Mesenchymal stem cell (in vitro differentiated cells and primary cell): ENCODE measurements around the gene GJA5.

ENCODE experiments used
- DNase-seq: peaks from one replicate; pipeline ENCODE4 v3.0.0-alpha.2; 2013
- H2AFZ ChIP-seq: one replicate; pipeline ENCODE4 v1.6.1; 2013; ENCODE audit warnings: low read depth, mild to moderate bottlenecking, control low read depth, inconsistent platforms, low read length, moderate library complexity
- H2AK5ac ChIP-seq: 2 replicates; pipeline ENCODE4 v1.6.1; 2013; ENCODE audit warnings: low read length, moderate library complexity, mild to moderate bottlenecking, inconsistent platforms; ENCODE audit not compliant: severe bottlenecking
- H2BK120ac ChIP-seq: one replicate; pipeline ENCODE4 v1.6.1; 2013; ENCODE audit warnings: low read depth, mild to moderate bottlenecking, inconsistent platforms, low read length, moderate library complexity
- H2BK12ac ChIP-seq, 2 experiments: one replicate each; pipeline ENCODE4 v1.6.1; 2013; ENCODE audit warnings: inconsistent platforms in 2 of 2, low read length in 2 of 2, mild to moderate bottlenecking in 2 of 2, moderate library complexity in 2 of 2, control low read depth in 1 of 2
- H2BK15ac ChIP-seq: one replicate; pipeline ENCODE4 v1.6.1; 2013; ENCODE audit warnings: mild to moderate bottlenecking, low read depth, inconsistent platforms; ENCODE audit not compliant: poor library complexity, severe bottlenecking
- H2BK5ac ChIP-seq: 2 replicates; pipeline ENCODE4 v1.6.1; 2013; ENCODE audit warnings: low read depth, mild to moderate bottlenecking, low read length, control low read depth, inconsistent platforms; ENCODE audit not compliant: poor library complexity, severe bottlenecking
- H3K14ac ChIP-seq, 2 experiments: one replicate each; pipeline ENCODE4 v1.6.1; 2013; ENCODE audit warnings: inconsistent platforms in 2 of 2, low read length in 2 of 2, control low read depth in 1 of 2, mild to moderate bottlenecking in 1 of 2, moderate library complexity in 1 of 2
- H3K18ac ChIP-seq, 2 experiments: one replicate each; pipeline ENCODE4 v1.6.1; 2013; ENCODE audit warnings: inconsistent platforms in 2 of 2, low read length in 2 of 2, control low read depth in 1 of 2, low read depth in 1 of 2, mild to moderate bottlenecking in 1 of 2
- H3K23ac ChIP-seq, 2 experiments: one replicate each; pipeline ENCODE4 v1.6.1; 2013; ENCODE audit warnings: inconsistent platforms in 2 of 2, low read length in 2 of 2, mild to moderate bottlenecking in 2 of 2, moderate library complexity in 2 of 2, control low read depth in 1 of 2
- H3K27ac ChIP-seq: 2 replicates; pipeline ENCODE4 v1.5.1; 2013; ENCODE audit warnings: mild to moderate bottlenecking, moderate library complexity, low read length, control low read depth, inconsistent platforms; ENCODE audit not compliant: poor library complexity, severe bottlenecking
- H3K27me3 ChIP-seq, 2 experiments: 2 replicates each; pipeline versions ENCODE4 v1.6.1 to v1.7.0; 2013; ENCODE audit warnings: low read length in 2 of 2, mild to moderate bottlenecking in 2 of 2, moderate library complexity in 2 of 2, control low read depth in 1 of 2, inconsistent platforms in 1 of 2; ENCODE audit not compliant: control insufficient read depth in 1 of 2, insufficient read depth in 1 of 2
- H3K36me3 ChIP-seq, 2 experiments: 2 replicates each; pipeline versions ENCODE4 v1.6.1 to v1.7.0; 2013; ENCODE audit warnings: low read length in 2 of 2, control low read depth in 1 of 2, inconsistent platforms in 1 of 2, low read depth in 1 of 2, mild to moderate bottlenecking in 1 of 2; ENCODE audit not compliant: insufficient read depth in 2 of 2, control insufficient read depth in 1 of 2
- H3K4ac ChIP-seq, 2 experiments: one replicate each; pipeline ENCODE4 v1.6.1; 2013; ENCODE audit warnings: inconsistent platforms in 2 of 2, low read length in 2 of 2, mild to moderate bottlenecking in 2 of 2, moderate library complexity in 2 of 2, control low read depth in 1 of 2, low read depth in 1 of 2
- H3K4me1 ChIP-seq: 2 replicates; pipeline ENCODE4 v1.6.1; 2013; ENCODE audit warnings: low read depth, low read length, control low read depth; ENCODE audit not compliant: control insufficient read depth, insufficient read depth
- H3K4me2 ChIP-seq: 2 replicates; pipeline ENCODE4 v1.6.1; 2013; ENCODE audit warnings: low read length, mild to moderate bottlenecking, inconsistent platforms; ENCODE audit not compliant: poor library complexity, severe bottlenecking
- H3K4me3 ChIP-seq, 2 experiments: 2 replicates each; pipeline versions ENCODE4 v1.5.1 to v1.7.0; 2013; ENCODE audit warnings: low read length in 2 of 2, mild to moderate bottlenecking in 2 of 2, control low read depth in 1 of 2, low read depth in 1 of 2; ENCODE audit not compliant: insufficient read depth in 1 of 2
- H3K79me1 ChIP-seq: replicated peaks from 2 replicates; pipeline ENCODE4 v1.6.1; 2013; ENCODE audit warnings: mild to moderate bottlenecking, control low read depth, low read length, inconsistent platforms; ENCODE audit not compliant: poor library complexity, severe bottlenecking
- H3K9ac ChIP-seq: 2 replicates; pipeline ENCODE4 v1.7.0; 2013; ENCODE audit warnings: mild to moderate bottlenecking, low read length, moderate library complexity
- H3K9me3 ChIP-seq: 2 replicates; pipeline ENCODE4 v1.7.0; 2013; ENCODE audit warnings: mild to moderate bottlenecking, low read length; ENCODE audit not compliant: control insufficient read depth
- H4K8ac ChIP-seq: one replicate; pipeline ENCODE4 v1.6.1; 2013; ENCODE audit warnings: inconsistent platforms, mild to moderate bottlenecking, low read length, moderate library complexity
- H4K91ac ChIP-seq: one replicate; pipeline ENCODE4 v1.6.1; 2013; ENCODE audit warnings: mild to moderate bottlenecking, low read length, inconsistent platforms
- WGBS: methylation state at CpG from one replicate; pipeline ENCODE4 v1.1.7; 2013; ENCODE audit warnings: mixed read lengths; 5-methylcytosine and 5-hydroxymethylcytosine counted together

GJA5 gene

GRCh38 chr1:147784941-147785340, 24.5 kb upstream of the GJA5 start:
- Histone ChIP-seq H3K23ac (no peak overlapping the region), H4K91ac (no peak overlapping the region), H3K4me1 (no peaks in the 10 kb centered on the region), H3K14ac (no peak overlapping the region), H2AFZ (no peak overlapping the region), H4K8ac (no peak overlapping the region), H3K4me2 (no peak overlapping the region), H2BK15ac (no peak overlapping the region), H2BK5ac (no peak overlapping the region), H3K36me3 (no peaks in the 10 kb centered on the region), H3K18ac (no peak overlapping the region), H2AK5ac (no peak overlapping the region), H2BK120ac (no peak overlapping the region), H2BK12ac (no peak overlapping the region), H3K79me1 (no peaks in the 10 kb centered on the region), H3K27me3 (peaks cover 14 to 59% of the 10 kb centered on the region in 2 experiments), H3K4me3 (no peak overlapping the region), H3K9me3 (no peaks in the 10 kb centered on the region), H3K27ac (no peak overlapping the region), H3K4ac (no peak overlapping the region), H3K9ac (no peak overlapping the region)
- DNase-seq, result no peak
- no CpG with 5 or more reads among the region's 1 CpG for WGBS

GRCh38 chr1:147781056-147781471, 20.7 kb upstream of the GJA5 start:
- Histone ChIP-seq H3K23ac (no peak overlapping the region), H2AK5ac (no peak overlapping the region), H3K36me3 (no peaks in the 10 kb centered on the region), H2BK5ac (no peak overlapping the region), H3K27ac (no peak overlapping the region), H3K79me1 (no peaks in the 10 kb centered on the region), H3K4me2 (no peak overlapping the region), H3K9me3 (no peaks in the 10 kb centered on the region), H2BK12ac (no peak overlapping the region), H3K27me3 (peaks cover 9 to 56% of the 10 kb centered on the region in 2 experiments), H3K14ac (no peak overlapping the region), H3K4me3 (no peak overlapping the region), H3K4me1 (no peaks in the 10 kb centered on the region), H3K18ac (no peak overlapping the region), H3K9ac (no peak overlapping the region), H2BK120ac (no peak overlapping the region), H4K8ac (no peak overlapping the region), H3K4ac (no peak overlapping the region), H2AFZ (no peak overlapping the region), H4K91ac (no peak overlapping the region), H2BK15ac (no peak overlapping the region)
- WGBS, result 26% methylated on average over 3 of the region's 3 CpGs
- peak; percentile 7 for DNase-seq

- DNase-seq, result no peak
- Histone ChIP-seq H3K9ac (no peak overlapping the region), H3K14ac (no peak overlapping the region), H2BK5ac (no peak overlapping the region), H3K4ac (no peak overlapping the region), H3K27me3 (peaks cover 33 to 70% of the 10 kb centered on the region in 2 experiments), H3K4me2 (no peak overlapping the region), H3K4me3 (no peak overlapping the region), H4K8ac (no peak overlapping the region), H4K91ac (no peak overlapping the region), H3K9me3 (no peaks in the 10 kb centered on the region), H3K18ac (no peak overlapping the region), H3K23ac (no peak overlapping the region), H3K79me1 (no peaks in the 10 kb centered on the region), H2BK120ac (no peak overlapping the region), H3K36me3 (no peaks in the 10 kb centered on the region), H2AK5ac (no peak overlapping the region), H3K27ac (no peak overlapping the region), H2AFZ (no peak overlapping the region), H2BK15ac (no peak overlapping the region), H2BK12ac (no peak overlapping the region), H3K4me1 (no peaks in the 10 kb centered on the region)
- WGBS, result 33% methylated on average over 5 of the region's 5 CpGs
Measured at GRCh38 chr1:147777694-147778093, 17.3 kb upstream of the GJA5 start.

DNA sequence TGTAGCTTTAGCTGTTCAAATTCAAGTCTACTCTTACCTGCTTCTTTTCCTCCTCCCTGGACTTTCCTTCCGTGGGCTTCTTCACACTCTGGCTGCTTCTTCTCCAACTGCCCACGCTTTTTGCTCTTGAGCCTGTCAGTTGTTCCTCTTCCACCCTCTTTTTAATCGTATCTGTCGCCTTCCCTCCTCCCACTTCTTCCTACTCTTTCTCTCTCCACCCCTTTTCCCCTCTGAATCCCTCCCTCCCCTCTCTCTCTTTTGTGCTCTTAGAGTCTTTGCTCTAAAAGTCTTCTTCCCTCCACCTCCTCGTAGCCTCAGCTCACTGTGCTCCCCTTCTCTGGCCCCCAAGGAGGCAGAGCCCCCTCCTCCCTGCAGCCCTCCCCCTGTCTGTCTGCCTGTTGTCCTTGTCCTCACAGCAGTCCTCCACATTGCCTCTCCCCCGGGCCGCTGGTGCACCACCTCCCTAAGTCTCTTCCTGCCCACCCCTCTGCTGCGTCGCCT, 12.9 kb upstream of the GJA5 start:
- H3K4me3 ChIP-seq, result no peak overlapping the region
- H3K9ac ChIP-seq, result no peak overlapping the region
- H2AK5ac ChIP-seq, result no peak overlapping the region
- H4K8ac ChIP-seq, result no peak overlapping the region
- no peak overlapping the region for H2BK5ac ChIP-seq
- 33% methylated on average over 9 of the region's 9 CpGs for WGBS
- H2BK12ac ChIP-seq, result no peak overlapping the region
- no peak overlapping the region for H3K14ac ChIP-seq
- no peaks in the 10 kb centered on the region for H3K9me3 ChIP-seq
- H3K4me1 ChIP-seq, result peaks cover 1% of the 10 kb centered on the region
- no peaks in the 10 kb centered on the region for H3K36me3 ChIP-seq
- no peaks in the 10 kb centered on the region for H3K79me1 ChIP-seq
- no peak overlapping the region for H3K27ac ChIP-seq
- H3K27me3 ChIP-seq, result peaks cover 43 to 49% of the 10 kb centered on the region in 2 experiments
- H2BK15ac ChIP-seq, result no peak overlapping the region
- H2BK120ac ChIP-seq, result no peak overlapping the region
- no peak for DNase-seq
- no peak overlapping the region for H3K18ac ChIP-seq
- no peak overlapping the region for H3K4ac ChIP-seq
- H4K91ac ChIP-seq, result peak overlapping the region; percentile 40
- H2AFZ ChIP-seq, result no peak overlapping the region
- H3K4me2 ChIP-seq, result no peak overlapping the region
- H3K23ac ChIP-seq, result no peak overlapping the region
